HG03439 (cell line): ENCODE data around the gene SLC22A23.

Source experiments
- ATAC-seq: cut with Tn5 transposase; IDR thresholded peaks from one replicate; pipeline ENCODE4 v1.9.1; 2021; ENCODE audit warnings: mild to moderate bottlenecking, moderate library complexity; ENCODE audit not compliant: unreplicated experiment

Gene SLC22A23

DNA sequence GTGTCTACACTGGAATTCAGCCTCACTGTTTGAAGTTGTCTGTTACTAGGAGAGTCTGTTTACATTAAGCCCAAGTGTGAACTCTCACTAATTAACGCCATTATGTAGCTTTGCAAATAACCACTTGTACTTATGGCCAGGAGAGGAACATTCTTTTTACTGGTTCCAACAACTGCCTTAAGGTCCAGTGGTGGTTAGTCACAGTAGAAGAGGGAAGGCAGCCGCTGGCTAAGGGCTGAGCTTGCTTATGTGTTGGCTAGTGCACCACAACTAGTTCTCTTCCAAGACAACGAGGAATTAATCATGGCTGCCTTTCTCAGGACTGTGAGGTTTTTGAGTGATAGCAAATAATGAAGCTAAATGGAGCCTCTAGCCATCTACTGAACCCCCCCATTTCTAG, 14.9 kb upstream of the SLC22A23 start:
- no peak for ATAC-seq

DNA sequence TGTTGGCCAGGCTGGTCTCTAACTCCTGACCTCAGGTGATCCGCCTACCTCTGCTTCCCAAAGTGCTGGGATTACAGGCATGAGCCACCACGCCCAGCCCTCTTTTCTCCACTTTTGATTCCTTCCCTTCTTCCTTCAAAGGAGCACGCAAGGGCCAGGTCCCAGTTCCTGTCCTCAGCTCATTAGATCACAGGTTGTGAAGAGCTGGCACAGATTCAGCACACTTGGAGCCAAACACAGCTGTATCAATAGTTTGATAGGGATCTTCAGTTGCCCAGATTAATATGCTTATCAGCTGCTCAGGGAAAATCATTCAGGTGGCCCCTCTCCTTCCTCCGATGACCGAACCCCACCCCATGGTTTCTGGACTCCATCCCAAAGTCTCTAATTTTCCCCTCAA, 14.4 kb upstream of the SLC22A23 start:
- no peak for ATAC-seq

DNA sequence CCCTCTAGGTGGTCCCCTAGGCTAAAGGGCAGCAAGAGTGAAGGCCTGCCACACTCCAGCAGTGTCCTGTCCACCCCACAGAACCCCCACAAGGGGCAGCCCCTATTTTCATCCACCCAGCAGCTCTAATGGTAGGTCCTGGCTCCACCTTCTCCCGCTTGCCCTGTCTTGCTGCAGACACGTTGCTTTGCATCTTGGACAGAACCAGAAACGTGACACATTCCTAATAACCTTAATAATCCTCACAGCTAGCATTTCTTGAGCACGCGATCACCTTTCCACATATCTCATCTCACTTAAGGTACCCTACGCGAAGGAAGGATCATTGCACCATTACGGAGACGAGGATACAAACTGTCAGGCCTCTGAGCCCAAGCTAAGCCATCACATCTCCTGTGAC, 11.7 kb upstream of the SLC22A23 start:
- no peak for ATAC-seq

DNA sequence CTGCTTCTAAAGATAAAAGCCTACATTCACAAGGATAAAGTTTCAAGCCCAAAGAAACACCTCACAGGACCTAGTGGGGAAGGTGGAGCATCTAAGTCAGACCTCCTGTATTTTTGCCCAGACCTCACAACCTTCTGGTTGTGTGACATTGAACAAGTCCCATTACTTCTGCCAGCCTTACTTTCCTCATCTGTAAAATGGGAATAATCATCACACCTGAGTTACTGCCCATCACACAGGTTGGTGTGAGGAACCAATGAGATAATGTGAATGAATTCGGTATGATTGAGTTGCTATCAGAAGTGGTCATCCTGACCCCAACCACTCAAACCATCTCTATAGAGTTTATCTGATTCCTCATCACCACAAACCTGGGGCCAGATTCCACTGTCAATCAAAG, 11.1 kb upstream of the SLC22A23 start:
- ATAC-seq: no peak

DNA sequence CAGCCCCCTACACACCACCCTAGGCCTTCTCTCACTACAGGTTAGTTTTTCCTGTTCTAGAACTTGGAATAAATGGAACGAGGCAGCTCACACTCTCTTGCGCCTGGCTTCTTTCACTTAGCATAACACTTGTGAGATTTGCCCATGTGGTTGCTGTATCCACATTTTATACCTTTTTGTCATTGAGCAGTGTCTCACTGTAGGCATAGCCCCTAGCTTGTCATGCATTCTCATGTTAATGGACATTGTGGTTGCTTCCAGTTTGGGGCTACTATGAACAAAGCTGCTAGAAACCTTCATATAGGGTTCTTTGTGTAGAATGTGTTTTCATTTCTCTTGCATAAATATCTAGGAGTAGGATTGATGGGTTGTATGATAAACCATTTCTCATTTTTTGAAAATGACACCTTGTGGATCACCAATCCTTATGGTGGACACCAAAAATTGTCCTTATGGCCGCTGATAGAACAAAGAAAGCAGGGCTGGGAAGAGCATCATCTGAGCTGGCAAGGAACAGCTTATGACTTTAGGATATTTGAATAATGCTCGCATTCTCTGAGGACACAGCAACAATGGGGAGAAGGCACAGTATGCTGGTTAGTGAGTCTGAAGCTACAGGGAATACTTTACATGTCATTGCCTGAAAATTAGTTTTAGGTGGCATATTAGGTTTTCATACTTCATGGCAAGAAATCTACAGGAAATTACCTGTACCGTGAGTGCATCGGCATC, 9.8 kb upstream of the SLC22A23 start:
- ATAC-seq: no peak

DNA sequence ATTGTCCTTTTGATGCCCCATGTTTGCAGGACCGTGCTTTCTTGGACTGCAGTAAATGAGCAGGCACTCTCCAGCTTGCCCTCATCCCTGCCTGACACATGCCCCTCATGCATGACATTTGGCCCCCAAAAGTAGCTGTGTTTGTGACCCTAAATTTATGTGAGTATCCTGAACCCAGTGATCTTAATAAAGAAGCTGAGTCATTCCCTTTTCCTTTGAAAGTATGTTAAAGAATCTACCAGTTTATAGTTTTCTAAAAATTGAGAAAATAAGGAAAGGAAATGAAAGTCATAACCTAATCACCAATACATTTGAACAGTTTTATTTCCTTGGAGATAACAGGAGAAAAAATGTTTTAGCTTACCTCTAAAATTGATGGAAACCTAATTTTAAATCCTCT, 3.4 kb upstream of the SLC22A23 start:
- ATAC-seq: no peak

DNA sequence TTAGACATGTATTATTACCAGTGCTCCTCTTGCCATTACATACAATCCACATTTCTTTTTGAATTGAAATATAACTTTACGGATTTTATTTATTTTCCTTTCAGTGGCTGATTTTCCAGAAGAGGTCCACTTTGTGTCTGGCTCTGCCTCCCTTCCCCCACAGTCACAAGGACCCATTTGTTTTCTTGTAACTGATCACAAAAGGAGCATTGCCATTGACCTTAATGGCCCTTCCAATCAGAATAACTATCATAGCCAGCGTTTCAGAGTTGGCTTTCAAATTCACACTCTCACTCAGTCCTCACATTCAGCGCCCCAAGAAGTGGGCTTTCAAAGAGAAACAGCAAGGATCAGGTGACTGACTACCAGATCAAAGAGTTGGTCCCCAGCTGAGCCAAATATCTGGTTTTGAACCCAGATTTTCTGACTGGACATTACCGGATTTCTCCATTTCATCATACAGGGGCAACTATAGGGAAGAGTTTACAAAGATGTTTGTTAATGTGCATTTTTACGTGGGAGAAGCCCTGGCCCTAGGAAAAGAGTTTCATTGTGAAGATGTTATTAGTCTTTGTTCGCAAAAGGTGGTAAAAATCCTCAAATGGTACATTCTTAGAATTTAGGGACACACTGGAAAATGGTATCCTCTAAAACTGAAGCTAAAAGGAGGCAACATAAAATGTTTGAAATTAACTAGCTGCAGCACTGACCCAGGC, 2.0 kb upstream of the SLC22A23 start:
- no peak for ATAC-seq

DNA sequence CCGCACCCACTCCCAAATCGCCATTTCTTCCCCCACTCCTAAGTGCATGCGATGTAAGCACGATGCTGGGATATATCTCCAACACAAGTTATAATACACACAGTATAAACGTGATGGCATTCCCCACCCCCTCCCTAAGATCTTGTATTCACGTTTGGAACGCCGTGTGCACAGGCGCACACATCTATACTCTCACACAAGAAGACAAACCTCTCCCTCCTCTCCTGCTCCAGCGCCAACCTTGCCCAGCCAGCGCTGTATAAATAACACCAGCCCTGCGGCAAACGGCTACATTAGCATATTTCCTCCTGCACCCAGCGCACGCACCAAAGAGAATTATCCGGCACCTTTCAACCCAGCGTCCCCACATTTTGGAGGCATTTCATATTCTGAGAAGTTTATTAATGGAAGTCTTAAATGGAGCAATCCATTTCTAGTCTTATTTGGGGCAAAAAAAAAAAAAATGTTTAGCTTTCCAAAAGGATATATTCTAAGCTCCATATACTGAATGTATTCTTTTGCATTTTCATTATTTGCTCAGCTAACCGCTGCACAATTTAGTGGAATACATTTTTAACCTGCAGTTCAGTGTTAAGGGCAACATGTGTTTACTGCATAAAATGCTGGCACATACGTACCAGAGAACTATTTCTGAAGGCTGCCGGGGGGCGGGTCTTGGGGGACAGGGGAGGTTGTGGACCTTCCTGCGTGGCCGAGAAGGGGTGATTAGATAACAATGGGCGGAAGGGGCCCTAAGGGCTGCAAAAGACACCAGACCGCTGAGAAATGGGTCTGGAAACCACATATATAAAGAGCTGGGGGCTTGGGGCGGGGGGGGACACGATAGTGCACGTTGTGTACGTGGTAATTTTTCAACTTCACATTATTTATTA, 1.1 kb upstream of the SLC22A23 start:
- ATAC-seq: no peak

DNA sequence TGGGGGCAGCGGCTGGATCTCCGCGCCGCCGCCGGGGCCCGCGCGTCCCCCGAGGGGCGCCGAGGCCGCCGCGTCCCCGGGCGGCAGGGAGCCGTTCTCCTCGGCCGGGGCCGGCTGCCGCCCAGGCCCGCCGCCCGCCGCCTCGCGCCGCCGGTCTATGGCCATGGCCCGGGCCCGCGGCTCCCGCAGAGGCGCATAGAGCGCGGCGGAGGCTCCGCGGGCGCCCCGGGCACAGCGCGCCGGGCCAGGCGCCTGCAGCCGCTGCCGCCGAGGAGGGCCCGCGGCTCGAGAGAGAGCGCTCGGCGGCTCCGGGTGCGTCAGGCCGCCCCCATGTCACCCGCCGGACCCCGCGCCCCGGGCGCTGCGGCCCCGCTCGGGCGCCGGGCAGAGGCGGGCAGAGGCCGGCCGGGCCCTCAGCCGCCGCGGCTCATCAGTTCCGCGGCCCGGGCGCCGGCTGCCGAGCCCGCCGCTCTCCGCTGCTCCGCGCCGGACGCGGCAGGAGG, 404 bp downstream of the SLC22A23 start:
- peak; percentile 57 for ATAC-seq

DNA sequence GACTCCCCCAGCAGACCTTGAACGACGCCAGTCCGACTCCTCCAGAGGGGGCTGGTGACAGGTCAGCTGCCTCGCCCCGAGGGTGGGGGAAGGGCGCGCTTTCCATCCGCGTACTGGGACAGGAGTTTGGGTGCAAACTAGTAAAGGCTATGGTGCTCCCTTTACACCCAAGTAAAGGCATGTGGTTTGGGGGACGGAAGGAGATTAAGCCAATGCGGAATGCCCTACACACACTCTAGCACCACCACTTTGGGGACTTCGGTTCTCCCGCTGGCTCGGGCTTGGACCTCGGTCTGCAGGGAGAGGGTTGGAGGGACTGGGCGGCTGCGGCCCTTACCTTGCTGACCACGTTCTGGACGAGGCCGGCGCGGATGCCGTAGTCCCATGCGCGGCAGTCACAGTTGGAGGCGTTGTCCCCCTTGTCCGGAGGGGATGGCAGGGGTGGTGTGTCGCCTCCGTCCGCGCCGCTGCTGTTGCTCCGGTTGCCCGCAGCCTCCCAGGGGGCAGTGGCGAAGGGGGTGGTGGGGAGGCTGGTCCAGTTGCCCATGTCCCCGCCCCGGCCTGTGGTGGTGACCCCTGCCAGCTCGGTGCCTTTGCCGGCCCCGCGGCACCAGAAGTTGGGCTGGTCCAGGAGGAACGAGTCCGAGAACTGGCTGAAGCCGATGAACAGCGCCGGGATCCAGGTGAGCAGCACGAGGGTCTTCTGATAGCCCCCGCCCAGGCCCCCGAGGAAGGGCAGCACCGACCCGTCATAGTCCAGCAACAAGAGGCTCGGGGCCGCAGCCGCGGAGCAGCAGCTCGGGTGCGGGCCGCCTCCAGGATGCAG, 1.1 kb downstream of the SLC22A23 start:
- ATAC-seq: no peak

DNA sequence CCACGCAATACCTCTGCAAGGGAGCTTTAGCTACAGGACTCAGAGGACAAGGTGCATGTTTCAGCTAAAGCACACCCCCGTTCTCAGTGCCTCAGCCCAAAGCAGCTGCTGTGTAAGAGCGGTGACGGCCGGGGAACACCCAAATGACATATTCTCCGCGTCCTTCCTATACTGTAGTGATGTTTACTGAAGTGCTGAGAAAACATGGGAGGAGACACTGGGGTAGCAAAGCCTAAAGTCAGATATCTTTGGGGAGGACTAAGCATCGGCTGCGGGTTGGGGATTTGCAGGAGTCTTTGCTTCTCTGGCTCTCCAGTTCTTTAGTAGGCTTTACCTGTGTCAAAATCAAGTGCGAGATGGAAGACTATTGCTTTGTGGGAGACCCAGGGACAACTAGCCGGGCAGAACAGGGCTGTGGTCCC, 1.7 kb downstream of the SLC22A23 start:
- ATAC-seq: no peak

DNA sequence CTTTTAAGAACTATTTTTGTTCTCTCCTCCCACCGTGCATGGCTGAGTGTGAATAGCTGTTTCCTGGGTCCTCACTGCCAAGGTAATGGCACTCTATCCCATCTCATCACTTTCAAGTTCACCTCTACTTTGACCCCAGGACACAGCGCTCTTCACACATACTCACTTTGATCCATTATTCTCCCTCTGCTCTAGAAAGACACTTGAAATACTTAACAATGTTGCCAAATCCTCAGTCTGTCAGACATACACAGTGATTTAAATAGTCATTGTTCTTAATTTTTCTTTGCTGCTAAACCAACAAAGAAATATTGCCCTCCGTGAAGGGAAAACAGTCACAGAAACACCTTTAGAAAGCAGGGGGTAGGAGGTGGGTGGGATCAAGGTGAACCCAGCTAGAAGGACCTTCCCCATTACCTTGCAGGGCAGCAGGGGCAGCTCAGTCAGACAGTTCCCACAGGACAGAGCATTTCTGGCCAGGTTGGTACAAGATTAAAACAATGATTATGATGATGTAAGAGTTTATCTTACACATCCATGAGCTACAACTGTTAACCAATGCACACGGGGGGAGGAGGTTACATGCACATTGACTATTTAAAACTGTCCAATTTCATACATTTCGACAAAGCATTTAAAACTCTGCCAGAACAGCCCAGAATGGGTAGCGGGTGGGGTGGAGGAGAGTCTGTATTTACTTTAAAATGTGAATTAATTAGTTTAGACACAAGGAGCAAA, 2.4 kb downstream of the SLC22A23 start:
- ATAC-seq: no peak

DNA sequence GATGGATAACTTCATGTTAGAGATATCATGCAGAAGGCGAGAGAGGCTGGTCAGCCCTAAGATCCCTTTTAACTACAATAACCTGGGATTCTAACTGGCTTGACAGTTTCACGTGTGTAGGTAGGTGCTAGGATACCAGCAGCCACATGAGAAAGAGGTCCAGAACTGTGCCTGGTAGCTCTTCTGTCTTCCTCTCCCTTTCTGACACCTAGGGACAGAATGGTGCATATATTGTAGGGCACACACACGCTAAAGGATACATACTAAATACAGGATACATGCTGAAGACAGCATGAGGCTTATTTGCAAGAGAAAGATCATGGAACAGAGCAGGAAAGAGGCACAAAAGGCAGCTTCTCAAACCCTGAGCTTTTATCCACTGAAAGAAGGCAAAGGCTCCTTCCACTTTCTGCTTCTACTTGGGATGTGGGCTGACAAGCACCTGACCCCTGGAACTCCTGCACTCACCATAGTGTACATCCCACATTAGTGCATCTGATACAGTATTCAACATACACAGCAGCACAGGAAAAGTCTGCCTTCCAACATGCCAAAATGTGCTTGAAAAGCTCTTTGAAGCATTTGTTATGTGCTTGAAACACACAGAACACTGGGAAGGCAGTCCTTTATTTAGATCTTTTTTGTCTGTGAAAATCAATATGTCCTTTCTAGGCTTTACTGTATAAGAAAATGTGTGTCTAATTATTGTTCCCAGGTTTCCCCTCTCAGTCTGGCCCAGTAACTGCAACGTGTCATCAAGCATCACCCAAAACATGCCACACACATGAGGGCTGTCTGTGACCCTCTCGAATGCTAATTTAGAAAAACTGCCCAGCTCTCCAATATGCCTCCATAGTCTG, 3.2 kb downstream of the SLC22A23 start:
- no peak for ATAC-seq

DNA sequence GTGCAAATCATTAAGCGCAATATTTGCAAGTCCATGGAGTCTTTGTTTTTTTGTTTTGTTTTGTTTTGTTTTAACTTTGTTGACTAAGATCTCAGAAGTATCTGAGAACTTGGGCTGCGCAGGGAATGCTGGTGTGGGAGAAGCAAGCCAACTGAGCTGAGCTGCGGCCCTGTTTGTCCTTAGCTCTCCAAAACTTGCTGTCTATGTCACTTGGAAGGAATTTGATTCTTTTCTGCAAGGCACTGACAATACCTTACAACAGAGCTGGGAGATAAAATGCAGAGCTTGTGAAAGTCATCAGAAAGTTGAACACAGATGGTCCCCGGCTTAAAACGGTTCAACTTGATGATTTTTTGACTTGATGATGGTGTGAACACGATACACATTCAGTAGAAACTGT, 5.4 kb downstream of the SLC22A23 start:
- ATAC-seq: no peak

DNA sequence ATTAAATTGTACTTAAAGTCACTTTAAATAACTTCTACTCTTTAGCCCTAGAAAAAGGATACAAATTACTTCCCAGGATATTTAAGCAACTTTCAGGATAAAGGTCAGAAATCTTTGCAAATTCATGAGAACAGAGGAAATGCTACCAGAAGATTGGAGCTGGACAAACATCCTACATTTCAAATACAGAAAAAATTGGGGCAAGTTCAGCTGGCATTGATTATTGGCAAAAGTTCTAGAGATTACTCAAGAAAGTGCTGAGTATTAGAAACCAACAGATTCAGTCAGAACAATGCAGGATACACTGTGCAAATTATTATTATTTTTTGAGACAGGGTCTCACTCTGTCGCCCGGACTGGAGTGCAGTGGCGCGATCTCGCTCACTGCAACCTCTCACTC, 6.0 kb downstream of the SLC22A23 start:
- ATAC-seq: no peak

DNA sequence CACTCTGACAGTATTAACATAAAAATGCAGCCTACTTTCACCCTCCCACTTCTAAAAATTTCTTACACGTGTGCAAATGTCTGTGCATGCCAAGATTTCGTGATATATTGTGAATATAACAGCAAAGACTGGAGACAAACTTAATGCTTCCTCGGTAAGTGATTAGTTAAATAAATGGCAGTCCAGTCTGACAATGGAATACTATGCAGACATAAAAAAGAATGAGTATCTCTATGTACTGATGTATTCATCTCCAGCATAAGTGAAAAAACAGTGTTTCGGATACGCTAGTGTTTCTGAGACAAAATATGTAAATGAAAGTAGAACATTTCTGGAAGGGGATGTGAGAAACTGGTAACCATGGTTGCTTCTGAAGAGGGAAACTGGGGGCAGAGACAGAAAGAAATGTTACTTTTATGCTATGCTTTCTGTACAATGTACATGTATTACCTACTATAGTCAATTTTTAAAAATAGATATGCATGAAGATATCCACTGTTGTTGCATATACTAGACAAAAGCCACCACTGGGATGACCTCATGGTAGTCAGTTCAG, 7.0 kb downstream of the SLC22A23 start:
- ATAC-seq: no peak

DNA sequence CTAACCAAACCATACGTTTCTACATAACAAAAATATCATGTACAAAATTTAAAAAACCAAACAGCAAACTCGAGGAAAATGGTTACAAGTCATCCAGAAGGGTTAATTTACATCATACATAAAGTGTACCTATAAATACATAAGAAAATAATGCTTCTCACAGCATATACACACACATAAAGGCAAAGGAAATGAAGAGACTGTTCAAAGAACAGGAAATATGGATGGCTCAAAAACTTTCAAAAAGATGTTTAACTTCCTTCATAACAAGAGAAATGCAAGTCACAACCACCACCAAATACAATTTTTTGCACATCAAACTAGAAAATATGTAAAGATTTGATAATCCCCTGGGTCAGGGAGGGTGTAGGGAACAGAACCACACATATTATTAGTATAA, 7.5 kb downstream of the SLC22A23 start:
- ATAC-seq: no peak

DNA sequence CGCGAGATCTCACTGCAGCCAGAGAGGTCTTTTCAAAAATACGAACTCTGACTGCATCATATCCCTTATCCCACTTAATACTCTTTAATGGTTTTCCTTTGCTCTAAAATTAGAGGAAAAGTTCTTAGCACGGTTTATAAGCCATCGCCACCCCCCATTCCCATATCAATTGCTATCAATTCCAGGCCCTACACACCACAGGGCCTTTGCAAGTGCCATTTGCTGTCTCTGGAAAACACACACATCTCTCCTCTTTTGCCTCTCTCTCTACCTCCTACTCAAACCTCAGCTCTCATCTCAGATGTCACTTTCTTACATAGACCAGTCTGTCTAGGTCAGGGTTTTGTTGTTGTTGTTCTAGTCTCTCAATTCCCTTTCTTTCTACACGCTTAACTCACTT, 9.8 kb downstream of the SLC22A23 start:
- ATAC-seq: no peak

DNA sequence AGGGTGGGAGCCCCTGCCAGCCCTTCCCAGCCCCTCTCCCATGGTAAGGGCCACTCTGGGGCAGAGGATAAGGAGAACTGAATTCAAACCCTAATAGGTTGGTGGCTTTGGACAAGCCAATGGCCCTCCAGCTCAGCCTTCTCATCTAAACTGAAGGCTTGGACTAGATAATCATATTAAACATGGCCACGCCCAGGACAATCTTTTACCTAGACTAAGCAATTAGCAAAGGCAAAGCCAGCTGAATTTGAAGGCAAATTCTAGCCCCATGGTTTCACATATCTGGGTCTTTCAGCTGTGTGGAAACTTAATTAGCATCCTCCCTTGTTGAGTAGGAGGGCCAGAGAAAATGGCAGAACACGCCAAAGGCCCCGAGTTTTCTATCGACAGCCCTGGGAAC, 10.7 kb downstream of the SLC22A23 start:
- no peak for ATAC-seq
